Endothelial cell of umbilical vein (primary cell): ENCODE data around the gene ANKUB1. TPM values are rescaled to one million over a fixed set of nuclear protein-coding genes. Genes with fewer than 3 reads are reported as not detected.

Source experiments
- BruUV-seq: library from RNA; stranded (reverse); fragments of 400-500 nt; replicated peaks from 2 replicates; lab custom pipeline; 2021; lab: Mats Ljungman, UMichigan
- CTCF ChIA-PET: fragments of 300-600, 350-600 bp; sonication (Branson Sonifier 250); formaldehyde crosslinking; loops from one replicate; lab custom pipeline; 2021; ENCODE audit warnings: antibody characterized with exemption, inconsistent platforms; lab: Charles Lee
- POLR2A ChIA-PET: fragments of 300-600, 350-600 bp; sonication (Branson Sonifier 250); formaldehyde crosslinking; loops from one replicate; lab custom pipeline; 2021; ENCODE audit warnings: antibody characterized with exemption, inconsistent platforms; lab: Charles Lee
- DNase-seq: peaks from one replicate; pipeline ENCODE4 v3.0.0-alpha.2; 2011; ENCODE audit warnings: low read depth, low spot score
- FAIRE-seq: peaks from 2 replicates; lab custom pipeline; 2011; peaks lifted over from hg19 to GRCh38; lab: Jason Lieb, UNC
- H2AFZ ChIP-seq: 2 replicates; pipeline ENCODE4 v1.6.0; 2012; ENCODE audit warnings: low read depth, low read length, control low read depth, inconsistent platforms
- H3K27ac ChIP-seq: 2 replicates; pipeline ENCODE4 v1.5.1; 2011; ENCODE audit warnings: low read depth, mild to moderate bottlenecking, control low read depth, low read length, moderate library complexity; ENCODE audit not compliant: insufficient read depth
- H3K27me3 ChIP-seq, 2 experiments: 2 replicates each; pipeline versions ENCODE4 v1.6.0 to v1.6.1; 2011; ENCODE audit warnings: low read length in 2 of 2, mixed read lengths in 1 of 2; ENCODE audit not compliant: control insufficient read depth in 2 of 2, insufficient read depth in 2 of 2
- H3K36me3 ChIP-seq, 2 experiments: 2 replicates in 1 of 2; 3 replicates in 1 of 2; pipeline ENCODE4 v1.5.1; 2011; ENCODE audit warnings: low read length in 2 of 2, mild to moderate bottlenecking in 1 of 2, moderate library complexity in 1 of 2; ENCODE audit not compliant: control insufficient read depth in 2 of 2, insufficient read depth in 2 of 2; ENCODE audit errors: extremely low read depth in 1 of 2
- H3K4me1 ChIP-seq: 3 replicates; pipeline ENCODE4 v1.5.1; 2011; ENCODE audit warnings: mild to moderate bottlenecking, low read length; ENCODE audit not compliant: control insufficient read depth, insufficient read depth; ENCODE audit errors: extremely low read depth
- H3K4me2 ChIP-seq: 2 replicates; pipeline ENCODE4 v1.6.1; 2011; ENCODE audit warnings: low read length, control low read depth, mixed read lengths; ENCODE audit not compliant: insufficient read depth
- H3K4me3 ChIP-seq, 3 experiments: fragments of 200-600 bp in 1 of 3; sonication (generic), shearing (Covaris generic) in 1 of 3; replicated peaks in 1 of 3; 2 replicates each; pipeline ENCODE4 v1.5.1; 2011 to 2016; ENCODE audit warnings: control low read depth in 3 of 3, low read length in 3 of 3, mild to moderate bottlenecking in 2 of 3, inconsistent platforms in 1 of 3, low read depth in 1 of 3, moderate library complexity in 1 of 3; ENCODE audit not compliant: insufficient read depth in 1 of 3
- H3K79me2 ChIP-seq: 2 replicates; pipeline ENCODE4 v1.6.0; 2012; ENCODE audit warnings: low read length, inconsistent platforms; ENCODE audit not compliant: control insufficient read depth, insufficient read depth
- H3K9ac ChIP-seq: replicated peaks from 2 replicates; pipeline ENCODE3; 2011; ENCODE audit warnings: low read length, control low read depth; ENCODE audit not compliant: insufficient read depth; ENCODE audit errors: extremely low read depth
- H3K9me1 ChIP-seq: replicated peaks from 3 replicates; pipeline ENCODE4 v1.6.0; 2011; ENCODE audit warnings: mild to moderate bottlenecking, low read length; ENCODE audit not compliant: control insufficient read depth, insufficient read depth; ENCODE audit errors: extremely low read depth
- H3K9me3 ChIP-seq: replicated peaks from 2 replicates; pipeline ENCODE4 v1.5.1; 2012; ENCODE audit warnings: low read length, inconsistent platforms; ENCODE audit not compliant: control insufficient read depth, insufficient read depth
- H4K20me1 ChIP-seq: replicated peaks from 2 replicates; pipeline ENCODE3; 2011; ENCODE audit warnings: mild to moderate bottlenecking, low read length; ENCODE audit not compliant: control insufficient read depth, insufficient read depth; ENCODE audit errors: extremely low read depth
- EZH2 ChIP-seq: IDR thresholded peaks from 2 replicates; pipeline ENCODE4 v1.6.1; 2012; ENCODE audit warnings: borderline replicate concordance, low read depth, mild to moderate bottlenecking, moderate library complexity, low read length, inconsistent platforms; ENCODE audit not compliant: severe bottlenecking
- FOS ChIP-seq: IDR thresholded peaks from 2 replicates; pipeline ENCODE4 v1.6.1; 2011; ENCODE audit warnings: mild to moderate bottlenecking, low read length, moderate library complexity, borderline replicate concordance; ENCODE audit not compliant: insufficient read depth
- GATA2 ChIP-seq: IDR thresholded peaks from 2 replicates; pipeline ENCODE4 v1.7.0; 2011; ENCODE audit warnings: low read depth, mild to moderate bottlenecking, moderate library complexity, mixed read lengths, low read length; ENCODE audit not compliant: insufficient read length, insufficient read depth
- JUN ChIP-seq: IDR thresholded peaks from 2 replicates; pipeline ENCODE4 v1.6.1; 2011; ENCODE audit warnings: borderline replicate concordance, low read depth; ENCODE audit not compliant: insufficient read length, insufficient read depth
- MYC ChIP-seq: IDR thresholded peaks from one replicate; pipeline ENCODE4 v1.6.1; 2011; ENCODE audit warnings: mild to moderate bottlenecking, low read depth, low read length
- POLR2A ChIP-seq: IDR thresholded peaks from 2 replicates; pipeline ENCODE4 v1.6.1; 2012; ENCODE audit warnings: low read depth, mild to moderate bottlenecking, control low read depth, low read length
- POLR2AphosphoS5 ChIP-seq: IDR thresholded peaks from 2 replicates; pipeline ENCODE4 v1.6.1; 2012; ENCODE audit warnings: low read depth, mild to moderate bottlenecking, control low read depth, low read length, moderate library complexity; ENCODE audit not compliant: insufficient read depth
- dilution Hi-C: fragments of 300-500 bp; cut with MboI; formaldehyde crosslinking; loops from one replicate; pipeline ENCODE4 v1.15.0; 2019; ENCODE audit warnings: low sequenced_read_pairs; ENCODE audit not compliant: extremely low pct_ligation_motif_present
- intact Hi-C: fragments of 100-400 bp; cut with micrococcal nuclease; formaldehyde crosslinking; loops from one replicate; pipeline ENCODE4 v1.10.0; 2022
- polyA plus RNA-seq, 4 experiments: library from polyadenylated mRNA; depleted of rRNA in 3 of 4; stranded (reverse) in 3 of 4; unstranded in 1 of 4; fragments of >200 nt; gene quantifications; 2 replicates each; pipeline versions ENCODE4 v1.2.1 to v1.2.3, GENCODE V29; 2011 to 2012; ENCODE audit warnings: missing spikeins in 1 of 4
- total RNA-seq: library from RNA; stranded (reverse); gene quantifications from 2 replicates; pipeline ENCODE4 v1.2.3, GENCODE V29; 2021
- TF ChIP-seq, protein P1 (sequence below), 2 donors: IDR thresholded peaks; 1 replicate in 1 of 2; 2 replicates in 1 of 2; pipeline ENCODE4 v1.5.1; 2011; ENCODE audit warnings: low read length in 2 of 2, mild to moderate bottlenecking in 2 of 2, moderate library complexity in 2 of 2, control low read depth in 1 of 2, inconsistent platforms in 1 of 2, low read depth in 1 of 2; ENCODE audit not compliant: insufficient read depth in 1 of 2; ENCODE audit errors: extremely low read depth in 1 of 2
- TF ChIP-seq, protein P2 (sequence below): IDR thresholded peaks from 2 replicates; pipeline ENCODE4 v1.6.1; 2011; ENCODE audit not compliant: insufficient read depth, insufficient read length

ANKUB1 gene
- total and polyA plus RNA-seq, 2 donors (not counting 3 experiments of a cell fraction or from before 2014, with no cell fraction given) = not detected

DNA sequence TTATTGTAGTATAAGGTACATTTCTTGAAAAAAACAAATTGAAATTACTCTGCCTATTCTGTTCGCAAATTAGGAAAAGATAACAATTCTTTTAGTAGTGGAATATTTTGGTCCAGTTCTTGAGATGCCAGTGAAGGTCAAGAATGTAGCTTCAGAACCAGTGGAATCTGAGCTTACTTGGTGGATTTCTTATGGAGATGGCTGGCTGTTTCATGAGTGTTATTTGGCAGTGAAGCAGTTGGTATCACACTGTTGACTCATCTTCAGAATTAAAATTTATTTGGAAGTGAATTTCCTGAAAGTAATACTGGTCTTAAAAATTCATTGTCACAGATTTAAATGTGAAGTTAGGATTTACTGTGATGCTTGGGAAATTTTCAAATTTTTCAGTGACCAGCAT is 39.7 kb upstream of the ANKUB1 start:
- no peak for TF ChIP-seq GATA2
- TF ChIP-seq POLR2A = no peak
- TF ChIP-seq, protein P1, sequence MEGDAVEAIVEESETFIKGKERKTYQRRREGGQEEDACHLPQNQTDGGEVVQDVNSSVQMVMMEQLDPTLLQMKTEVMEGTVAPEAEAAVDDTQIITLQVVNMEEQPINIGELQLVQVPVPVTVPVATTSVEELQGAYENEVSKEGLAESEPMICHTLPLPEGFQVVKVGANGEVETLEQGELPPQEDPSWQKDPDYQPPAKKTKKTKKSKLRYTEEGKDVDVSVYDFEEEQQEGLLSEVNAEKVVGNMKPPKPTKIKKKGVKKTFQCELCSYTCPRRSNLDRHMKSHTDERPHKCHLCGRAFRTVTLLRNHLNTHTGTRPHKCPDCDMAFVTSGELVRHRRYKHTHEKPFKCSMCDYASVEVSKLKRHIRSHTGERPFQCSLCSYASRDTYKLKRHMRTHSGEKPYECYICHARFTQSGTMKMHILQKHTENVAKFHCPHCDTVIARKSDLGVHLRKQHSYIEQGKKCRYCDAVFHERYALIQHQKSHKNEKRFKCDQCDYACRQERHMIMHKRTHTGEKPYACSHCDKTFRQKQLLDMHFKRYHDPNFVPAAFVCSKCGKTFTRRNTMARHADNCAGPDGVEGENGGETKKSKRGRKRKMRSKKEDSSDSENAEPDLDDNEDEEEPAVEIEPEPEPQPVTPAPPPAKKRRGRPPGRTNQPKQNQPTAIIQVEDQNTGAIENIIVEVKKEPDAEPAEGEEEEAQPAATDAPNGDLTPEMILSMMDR (IDR thresholded peaks at IDR 0.05; ENCODE audit: extremely low read depth in 1 of 2, insufficient read depth in 1 of 2, low read depth in 1 of 2, low read length in 2 of 2) = no peak
- TF ChIP-seq POLR2AphosphoS5 = no peak
- TF ChIP-seq, protein P2, sequence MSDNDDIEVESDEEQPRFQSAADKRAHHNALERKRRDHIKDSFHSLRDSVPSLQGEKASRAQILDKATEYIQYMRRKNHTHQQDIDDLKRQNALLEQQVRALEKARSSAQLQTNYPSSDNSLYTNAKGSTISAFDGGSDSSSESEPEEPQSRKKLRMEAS = no peak
- no peak for TF ChIP-seq FOS
- TF ChIP-seq EZH2 = no peak
- no peak for TF ChIP-seq MYC
- no peak for TF ChIP-seq JUN
- Histone ChIP-seq H3K9me3 (no peaks in the 10 kb centered on the region), H4K20me1 (no peaks in the 10 kb centered on the region), H3K9ac (no peak overlapping the region), H2AFZ (no peak overlapping the region), H3K79me2 (peaks cover 10% of the 10 kb centered on the region), H3K4me2 (no peak overlapping the region), H3K27ac (no peak overlapping the region), H3K4me1 (no peaks in the 10 kb centered on the region), H3K4me3 (no peak overlapping the region), H3K9me1 (no peaks in the 10 kb centered on the region), H3K36me3 (no peaks in the 10 kb centered on the region), H3K27me3 (no peaks in the 10 kb centered on the region)
- dilution Hi-C loops (no loop called here), intact Hi-C loops (no loop called here)
- ChIA-PET CTCF (no interaction called here), POLR2A (no interaction called here)
- DNase-seq (no peak), FAIRE-seq (no peak)
- no TSS peak for BruUV-seq
